Stimulated activated CD4-positive, alpha-beta T cell treated with anti-CD3 and anti-CD28 coated beads, Interleukin-2, amount 100 ng/mL, for 4 hours (primary cell): ENCODE data around the gene HGFAC.
"Not testable (repeated sequence)": the region's sequence is repeated elsewhere in the genome, so short reads cannot be mapped to it uniquely, and the experiment has no call there.

Source experiments
- DNase-seq: peaks from one replicate; pipeline ENCODE4 v3.0.0-alpha.2; 2020; ENCODE audit warnings: low read depth

The HGFAC gene

DNA sequence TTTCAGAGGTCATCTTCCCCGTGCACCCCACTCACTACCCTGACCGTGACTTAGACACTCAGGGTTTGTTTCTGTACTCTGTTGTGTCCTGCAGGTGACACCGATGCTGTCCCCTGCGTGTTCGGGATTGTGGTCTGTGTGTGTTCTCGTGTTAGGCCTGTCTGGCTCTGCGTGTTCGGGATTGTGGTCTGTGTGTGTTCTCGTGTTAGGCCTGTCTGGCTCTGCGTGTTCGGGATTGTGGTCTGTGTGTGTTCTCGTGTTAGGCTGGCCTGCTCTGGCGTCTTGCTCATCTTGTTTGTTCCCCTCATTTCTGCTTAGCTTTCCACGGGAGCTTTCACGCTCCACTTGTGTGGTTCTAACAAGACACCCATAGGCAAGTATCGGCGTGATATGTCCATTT, 30.6 kb upstream of the HGFAC start:
- not testable (repeated sequence) for DNase-seq

DNA sequence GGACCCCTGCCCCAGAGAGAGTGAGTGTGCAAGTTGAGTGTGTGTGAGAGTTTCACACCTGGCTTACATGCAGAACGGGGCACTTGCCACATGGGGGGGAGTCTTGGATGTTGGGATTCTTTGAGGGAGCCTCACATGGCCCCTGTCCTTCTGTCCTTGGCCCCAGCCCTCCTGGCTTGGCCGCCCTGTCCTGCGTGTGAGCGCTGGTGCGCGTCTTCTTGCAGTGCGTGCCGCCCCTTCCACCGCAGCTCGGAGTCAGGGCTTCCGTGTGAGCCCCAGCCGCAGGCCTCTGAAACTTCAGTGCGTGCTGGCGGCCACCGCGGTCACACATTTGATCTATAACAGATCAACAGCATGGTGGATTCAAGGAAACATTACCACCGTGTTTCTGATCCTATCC, 30.1 kb upstream of the HGFAC start:
- no peak for DNase-seq

DNA sequence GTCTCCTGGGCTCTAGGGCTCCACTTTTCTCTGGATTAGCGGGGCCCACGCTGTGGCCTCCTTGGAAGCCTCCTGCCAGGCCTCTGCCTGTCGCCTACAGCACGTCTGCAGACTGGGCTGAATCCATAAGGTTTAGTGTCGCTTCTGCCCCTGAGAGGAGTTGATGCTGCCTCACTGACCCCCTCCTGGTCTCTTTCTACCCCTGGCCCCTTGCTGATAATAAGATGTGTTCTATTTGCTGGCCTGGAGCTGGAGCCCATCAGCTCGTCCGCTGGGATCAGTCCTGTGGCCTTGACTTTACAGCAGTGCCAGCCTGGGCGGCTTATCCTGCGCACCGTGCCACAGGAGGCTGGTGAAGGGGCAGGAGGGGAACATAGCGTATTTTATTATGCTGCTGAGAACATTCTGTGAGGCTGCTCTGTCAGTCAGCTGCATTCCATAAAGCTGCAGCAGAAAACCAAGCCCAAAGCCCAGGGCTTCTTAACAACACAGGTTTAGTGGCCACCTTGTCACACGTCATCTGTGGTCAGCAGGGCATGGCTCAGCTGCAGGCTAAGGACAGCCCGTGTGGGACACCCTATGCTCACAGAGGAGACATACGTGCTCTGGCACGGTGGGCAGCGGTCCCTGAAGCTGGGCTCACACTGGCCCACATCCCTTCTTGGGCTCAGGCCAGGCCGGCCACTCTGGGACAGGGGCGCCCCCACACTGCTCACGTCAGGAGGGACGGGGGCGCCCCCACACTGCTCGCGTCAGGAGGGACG, 29.3 kb upstream of the HGFAC start:
- DNase-seq, result no peak

DNA sequence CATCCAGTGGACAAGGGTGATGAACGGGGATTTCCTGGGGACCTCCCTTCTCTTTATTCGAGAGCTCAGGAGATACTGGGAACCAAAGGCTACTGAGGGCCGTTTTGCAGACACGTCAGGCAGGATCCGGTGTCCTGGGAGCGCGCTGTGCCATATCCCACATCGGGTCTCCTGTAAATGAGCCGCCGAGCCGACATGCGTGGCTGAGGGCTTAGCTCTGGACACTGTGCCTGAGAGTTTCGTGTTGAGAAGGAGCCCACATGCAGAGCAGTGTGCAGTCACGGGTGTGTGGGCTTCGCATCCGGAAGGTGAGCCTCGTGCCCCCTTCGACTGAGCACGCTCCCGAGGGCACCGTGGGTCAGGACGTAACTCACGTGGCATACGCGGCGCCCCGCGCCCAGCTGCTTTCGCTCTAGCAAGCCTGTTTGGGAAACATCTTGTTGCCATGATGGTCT, 28.5 kb upstream of the HGFAC start:
- DNase-seq, result no peak

DNA sequence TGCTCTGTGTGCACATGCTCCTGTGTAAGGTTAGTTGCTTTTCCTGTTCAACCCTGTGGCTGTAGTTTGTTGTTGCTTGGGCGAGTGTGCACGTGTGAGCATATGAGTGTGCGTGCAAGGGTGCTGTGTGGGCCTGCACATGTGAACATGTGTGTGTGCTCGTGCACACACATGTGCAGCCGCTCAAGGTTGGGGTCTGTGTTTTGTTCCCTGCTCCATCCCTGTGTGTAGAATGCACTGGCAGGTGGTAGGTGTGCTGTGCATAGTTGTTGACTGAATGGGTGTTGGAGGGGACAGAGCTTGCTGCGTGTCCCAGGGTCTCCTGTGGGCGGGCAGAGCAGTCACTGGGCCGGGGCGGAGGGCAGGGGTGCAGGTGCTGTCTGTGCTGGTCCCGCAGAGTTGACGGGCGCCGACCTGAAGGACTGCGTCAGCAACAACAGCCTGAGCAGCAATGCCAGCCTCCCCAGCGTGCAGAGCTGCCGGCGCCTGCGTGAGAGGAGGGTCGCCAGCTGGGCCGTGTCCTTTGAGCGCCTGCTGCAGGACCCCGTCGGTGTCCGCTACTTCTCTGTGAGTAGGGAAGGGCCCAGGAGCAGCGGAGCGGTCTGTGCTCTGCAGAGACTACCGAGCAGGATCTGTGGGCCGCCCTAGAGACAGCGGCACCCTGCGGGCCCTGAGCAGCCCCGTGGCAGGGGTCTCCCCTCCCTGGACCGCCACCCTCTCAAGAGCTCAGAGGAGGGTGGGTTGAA, 27.9 kb upstream of the HGFAC start:
- no peak for DNase-seq

DNA sequence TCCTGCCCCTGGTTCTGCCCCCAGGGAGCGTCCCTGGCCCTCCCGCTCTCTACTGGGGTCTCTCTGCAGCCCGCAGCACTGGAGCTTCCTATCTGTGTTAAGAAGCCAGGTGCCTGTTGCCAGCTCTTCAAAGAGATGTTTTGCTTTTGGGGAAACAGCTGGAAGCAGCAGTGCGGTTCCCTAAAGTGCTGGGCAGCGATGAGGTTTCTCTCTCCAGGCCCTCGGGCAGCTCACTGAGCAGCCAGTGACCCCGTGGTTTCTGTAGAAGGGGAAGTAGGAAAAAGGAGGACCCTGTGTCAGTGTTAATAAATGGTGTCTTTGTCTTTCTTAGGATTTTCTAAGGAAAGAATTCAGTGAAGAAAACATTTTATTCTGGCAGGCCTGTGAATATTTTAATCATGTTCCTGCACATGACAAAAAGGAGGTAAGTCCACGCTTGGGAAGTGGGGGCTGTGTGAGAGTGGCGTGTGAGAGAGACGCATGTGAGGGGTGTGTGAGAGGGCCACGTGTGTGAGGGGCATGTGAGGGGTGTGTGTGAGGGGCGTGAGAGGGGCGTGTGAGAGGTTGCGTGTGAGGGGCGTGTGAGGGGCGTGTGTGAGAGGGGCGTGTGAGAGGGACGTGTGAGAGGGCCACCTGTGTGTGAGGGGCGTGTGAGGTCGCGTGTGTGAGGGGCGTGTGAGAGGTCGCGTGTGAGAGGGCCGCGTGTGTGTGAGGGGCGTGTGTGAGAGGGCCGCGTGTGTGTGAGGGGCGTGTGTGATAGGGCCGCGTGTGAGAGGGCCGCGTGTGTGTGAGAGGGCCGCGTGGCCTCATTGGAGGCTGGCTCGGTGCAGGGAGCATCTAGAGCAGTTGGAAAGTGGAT, 27.1 kb upstream of the HGFAC start:
- DNase-seq, result no peak

DNA sequence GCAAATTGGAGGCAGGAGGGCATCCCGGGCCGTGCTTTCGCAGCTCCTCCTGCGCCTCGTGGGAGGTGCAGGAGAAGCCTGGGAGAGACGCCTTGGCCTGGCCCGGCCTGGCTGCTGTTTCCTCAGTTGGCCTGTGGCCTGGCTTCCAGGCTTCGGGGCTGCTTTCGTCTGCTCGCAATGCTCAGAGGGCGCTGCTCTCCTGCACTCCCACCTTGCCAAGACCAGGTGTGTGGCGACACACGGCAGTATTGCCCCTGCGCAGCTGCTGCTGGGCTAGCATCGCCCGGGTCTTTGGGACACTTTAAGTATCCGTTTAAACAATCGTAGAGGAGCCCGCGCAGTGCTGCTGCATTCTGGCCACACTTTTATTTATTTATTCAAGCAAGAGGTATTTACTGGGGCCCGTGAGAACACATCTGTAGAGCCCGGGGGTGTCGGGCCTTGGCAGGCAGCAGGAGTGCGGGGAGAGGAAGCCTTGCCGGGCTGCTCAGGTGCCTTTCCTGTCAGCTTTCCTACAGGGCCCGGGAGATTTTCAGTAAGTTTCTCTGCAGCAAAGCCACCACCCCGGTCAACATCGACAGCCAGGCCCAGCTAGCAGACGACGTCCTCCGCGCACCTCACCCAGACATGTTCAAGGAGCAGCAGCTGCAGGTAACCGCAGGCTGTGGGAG, 26.2 kb upstream of the HGFAC start:
- DNase-seq, result no peak

DNA sequence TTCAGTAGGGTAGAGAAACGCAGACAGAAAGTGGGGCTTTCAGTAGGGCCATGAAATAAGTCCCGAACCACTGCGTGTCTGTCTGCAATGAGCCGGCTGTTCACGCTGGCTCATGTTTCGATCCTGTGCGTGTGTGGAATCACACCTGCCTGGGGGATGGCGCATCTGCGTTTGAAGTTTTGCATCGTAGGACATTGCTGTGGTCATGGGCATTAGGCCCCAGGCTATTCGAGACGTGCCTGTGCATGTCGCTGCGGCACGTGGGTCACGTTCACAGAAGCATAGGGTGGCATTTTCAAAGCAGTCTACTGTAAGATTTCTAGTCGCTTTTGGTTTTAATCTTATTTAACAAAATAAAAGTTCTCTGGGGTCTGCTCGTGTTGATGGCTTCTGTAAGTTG, 25.5 kb upstream of the HGFAC start:
- DNase-seq, result no peak

DNA sequence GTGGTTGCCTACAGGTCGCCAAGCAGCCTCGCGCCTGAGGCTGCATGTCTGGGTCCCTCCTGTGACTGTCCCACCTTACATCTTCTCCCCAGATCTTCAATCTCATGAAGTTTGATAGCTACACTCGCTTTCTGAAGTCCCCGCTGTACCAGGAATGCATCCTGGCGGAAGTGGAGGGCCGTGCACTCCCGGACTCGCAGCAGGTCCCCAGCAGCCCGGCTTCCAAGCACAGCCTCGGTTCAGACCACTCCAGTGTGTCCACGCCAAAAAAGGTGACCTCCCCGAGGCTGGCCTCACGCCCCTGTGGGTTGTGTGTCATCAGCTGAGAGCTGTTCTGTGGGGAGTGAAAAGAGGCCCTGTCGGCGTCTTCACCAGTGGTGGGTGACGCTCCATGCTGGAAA, 24.9 kb upstream of the HGFAC start:
- no peak for DNase-seq

DNA sequence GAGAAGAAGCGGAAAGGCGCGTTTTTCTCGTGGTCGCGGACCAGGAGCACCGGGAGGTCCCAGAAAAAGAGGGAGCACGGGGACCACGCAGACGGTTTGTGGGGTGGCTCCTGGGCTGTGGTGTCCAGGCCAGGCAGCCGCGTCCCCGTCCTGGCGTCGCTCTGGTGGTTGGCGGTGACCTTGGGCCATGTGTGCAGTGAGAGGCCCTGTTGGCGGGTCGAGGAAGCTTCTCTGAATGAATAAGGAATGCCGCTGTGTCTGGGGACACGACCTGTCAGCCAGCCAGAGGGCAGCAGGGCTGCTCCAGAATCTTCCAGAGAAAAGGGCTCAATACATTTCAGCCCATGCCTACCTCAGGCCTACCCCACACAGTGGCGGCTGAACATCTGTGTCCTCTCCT, 24.3 kb upstream of the HGFAC start:
- no peak for DNase-seq

DNA sequence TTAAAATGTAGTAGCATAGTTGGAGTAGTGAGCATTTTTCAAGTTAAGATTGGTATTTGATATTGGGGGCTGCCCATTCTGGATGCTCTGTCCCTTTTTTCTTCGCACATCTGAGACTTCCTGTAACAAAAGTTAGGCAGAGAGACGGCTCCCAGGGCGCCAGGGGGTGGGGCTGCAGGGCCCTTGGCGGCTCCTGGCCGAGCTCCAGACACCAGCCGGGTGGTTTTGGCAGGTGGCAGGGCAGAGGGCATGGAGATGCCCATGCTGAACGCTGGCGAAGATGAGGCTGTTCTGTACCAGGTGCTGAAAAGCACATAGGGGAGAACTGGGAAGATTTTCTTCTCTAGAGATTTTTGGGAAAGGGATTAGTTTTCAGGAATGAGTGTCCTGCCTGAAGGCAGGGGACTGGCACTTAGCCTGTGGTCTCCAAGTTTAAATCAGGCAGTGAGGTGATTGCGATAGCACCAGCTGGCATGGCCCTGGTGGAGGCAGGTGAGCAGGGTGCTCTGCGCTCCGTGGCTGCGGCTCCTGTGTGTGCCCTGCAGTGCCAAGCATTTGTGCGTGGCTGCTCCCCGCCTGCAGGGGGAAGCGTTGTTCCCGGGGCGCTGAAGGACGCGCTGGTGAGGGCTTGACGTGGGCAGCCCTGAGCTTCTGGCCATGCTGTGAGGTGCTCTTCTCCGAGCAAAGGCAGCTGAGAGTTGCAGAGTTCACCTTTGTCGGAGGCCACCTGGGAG, 23.6 kb upstream of the HGFAC start:
- DNase-seq, result no peak

DNA sequence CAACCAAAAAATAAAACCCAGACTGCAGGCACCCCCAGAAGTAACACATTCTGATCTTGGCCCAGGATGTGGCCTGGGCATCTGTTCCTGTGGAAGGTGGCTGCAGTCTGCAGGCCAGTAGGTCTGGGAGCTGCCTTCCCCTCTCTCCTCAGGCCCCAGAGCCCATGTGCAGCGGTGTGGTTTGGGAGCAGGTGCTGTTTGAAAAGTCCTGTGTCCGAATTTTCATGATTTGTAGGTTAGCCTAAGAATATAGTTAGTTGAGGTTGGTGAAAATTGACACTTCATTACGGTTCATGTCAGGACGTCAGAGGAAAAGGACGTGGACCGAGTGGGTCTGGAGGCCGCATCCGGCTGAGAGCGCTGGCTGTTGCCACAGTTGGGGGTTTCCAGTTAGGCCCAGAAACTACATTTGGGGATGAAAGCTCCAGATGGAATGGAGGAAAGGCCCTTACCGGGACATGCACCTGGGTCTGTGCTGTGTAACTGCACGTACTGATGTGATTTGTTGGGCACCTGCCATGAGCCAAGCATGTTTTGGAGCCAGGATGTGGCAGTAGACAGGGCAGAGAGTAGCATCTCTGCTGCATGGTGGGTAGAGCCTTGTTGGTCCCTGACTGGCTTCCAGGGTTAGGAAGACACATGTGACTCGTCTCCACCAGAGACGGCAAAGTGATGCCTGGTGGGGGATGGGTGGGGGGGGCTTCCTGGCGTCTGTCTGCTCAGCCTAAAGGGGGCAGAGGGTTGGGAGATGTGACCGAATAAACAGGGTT, 21.7 kb upstream of the HGFAC start:
- no peak for DNase-seq

DNA sequence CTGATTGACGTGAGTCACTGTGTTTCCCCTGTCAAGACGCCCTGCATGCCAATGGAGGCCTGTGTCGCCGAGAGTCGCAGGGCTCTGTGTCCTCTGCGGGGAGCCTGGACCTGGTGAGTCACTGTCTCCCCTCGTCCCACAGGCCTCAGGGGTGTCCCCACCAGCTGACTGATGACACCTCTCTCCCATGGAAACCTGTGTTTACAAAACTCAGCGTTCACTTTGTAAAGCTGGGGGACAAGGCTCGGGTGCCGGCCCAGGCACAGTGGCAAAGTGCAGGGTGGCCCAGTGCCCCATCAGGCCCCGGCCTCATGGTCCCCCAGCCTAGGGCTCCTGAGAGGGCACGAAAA, 21.2 kb upstream of the HGFAC start:
- no peak for DNase-seq

DNA sequence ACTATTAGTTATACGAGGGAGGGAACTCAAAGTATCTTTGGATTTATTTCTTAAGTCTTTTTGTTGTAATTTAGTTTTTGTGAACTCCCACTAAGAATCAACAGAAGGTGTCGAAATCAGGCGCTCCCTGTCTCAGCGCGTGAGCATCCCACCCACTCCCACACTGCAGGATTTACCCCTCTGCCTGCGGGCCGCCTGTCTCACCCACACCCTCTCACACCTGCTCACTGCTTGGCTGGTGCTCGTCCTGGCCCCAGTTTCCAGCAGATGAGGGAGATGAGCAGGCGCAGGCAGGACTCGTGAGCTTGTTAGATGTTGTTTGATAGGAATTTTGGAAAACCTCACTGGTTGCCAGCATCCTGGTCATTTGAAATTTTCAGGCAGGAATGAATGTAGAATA, 20.8 kb upstream of the HGFAC start:
- DNase-seq, result no peak

DNA sequence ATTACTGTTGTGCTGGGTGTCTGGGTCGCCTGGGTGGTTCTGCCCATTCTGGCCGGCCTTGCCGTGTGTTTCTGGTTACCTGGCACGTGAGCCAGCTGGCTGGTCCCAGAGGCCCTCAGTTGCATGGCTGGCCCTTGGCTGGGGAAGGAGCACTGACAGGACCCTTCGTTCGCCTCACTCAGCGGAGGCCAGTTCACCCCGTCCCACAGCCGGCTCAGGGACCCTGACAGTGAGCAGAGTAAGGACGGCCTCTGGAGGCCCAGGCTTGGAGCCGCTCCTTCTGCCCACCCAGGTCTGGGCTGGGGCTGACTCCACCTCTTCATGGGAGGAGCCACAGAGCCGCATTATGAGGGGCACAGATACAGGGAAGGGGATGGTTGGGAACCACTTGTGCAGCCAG, 20.3 kb upstream of the HGFAC start:
- DNase-seq, result no peak

DNA sequence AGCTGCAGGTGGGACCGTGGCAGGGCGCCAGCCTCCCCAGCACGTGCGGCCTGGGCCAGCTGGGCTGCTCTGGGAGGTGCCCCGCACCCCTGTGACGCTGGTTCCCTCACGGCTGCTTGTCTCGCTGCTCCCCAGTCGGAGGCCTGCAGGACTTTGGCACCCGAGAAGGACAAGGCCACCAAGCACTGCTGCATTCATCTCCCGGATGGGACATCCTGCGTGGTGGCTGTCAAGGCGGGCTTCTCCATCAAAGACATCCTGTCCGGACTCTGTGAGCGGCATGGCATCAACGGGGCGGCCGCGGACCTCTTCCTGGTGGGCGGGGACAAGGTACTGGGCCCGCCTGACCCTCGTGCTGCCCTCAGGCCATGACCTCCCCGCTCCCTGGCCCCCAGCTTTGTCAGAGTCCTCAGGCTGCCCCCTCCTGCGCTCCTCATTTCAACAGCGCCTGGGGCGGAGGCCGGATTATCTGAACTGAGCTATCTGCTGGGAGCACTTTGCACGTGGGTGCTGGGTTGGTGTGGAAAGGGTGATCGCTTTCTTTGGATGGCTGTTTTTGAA, 19.4 kb upstream of the HGFAC start:
- DNase-seq, result no peak

DNA sequence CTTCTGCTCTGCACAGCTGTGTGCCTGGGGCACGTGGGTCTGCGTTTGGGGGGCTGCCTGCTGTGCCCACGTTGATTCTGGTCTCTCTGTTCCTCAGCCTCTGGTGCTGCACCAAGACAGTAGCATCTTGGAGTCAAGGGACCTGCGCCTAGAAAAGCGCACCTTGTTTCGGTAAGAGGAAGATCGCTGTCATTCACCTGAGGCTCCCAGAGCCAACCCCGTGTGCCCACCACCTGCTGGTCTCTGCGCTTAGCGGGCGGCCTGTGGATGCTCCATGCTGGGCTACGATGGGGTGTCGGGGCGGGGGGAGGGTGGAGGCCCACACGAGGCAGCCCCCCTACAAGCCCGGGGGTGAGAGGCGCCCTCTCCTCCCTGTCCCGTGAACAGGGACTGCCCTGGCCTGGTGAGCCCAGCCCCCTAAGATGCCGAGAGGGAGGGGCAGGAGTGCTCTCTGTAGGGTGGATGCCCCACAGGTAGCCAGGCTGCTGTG, 18.9 kb upstream of the HGFAC start:
- DNase-seq, result no peak

DNA sequence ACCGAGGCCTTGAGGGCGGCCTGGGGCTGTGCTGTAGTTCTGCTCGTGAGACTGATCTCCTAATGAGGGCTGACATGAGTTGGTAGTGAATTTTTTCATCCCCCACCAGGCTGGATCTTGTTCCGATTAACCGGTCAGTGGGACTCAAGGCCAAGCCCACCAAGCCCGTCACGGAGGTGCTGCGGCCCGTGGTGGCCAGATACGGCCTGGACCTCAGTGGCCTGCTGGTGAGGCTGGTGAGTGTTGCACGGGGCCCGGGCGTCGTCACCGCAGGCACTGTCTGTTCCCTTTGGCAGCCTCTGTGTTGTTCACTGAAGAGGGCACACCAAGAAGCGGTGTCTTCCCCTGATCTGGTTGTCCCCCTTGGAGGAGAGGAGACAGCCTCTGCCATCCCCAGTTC, 18.4 kb upstream of the HGFAC start:
- DNase-seq, result no peak

DNA sequence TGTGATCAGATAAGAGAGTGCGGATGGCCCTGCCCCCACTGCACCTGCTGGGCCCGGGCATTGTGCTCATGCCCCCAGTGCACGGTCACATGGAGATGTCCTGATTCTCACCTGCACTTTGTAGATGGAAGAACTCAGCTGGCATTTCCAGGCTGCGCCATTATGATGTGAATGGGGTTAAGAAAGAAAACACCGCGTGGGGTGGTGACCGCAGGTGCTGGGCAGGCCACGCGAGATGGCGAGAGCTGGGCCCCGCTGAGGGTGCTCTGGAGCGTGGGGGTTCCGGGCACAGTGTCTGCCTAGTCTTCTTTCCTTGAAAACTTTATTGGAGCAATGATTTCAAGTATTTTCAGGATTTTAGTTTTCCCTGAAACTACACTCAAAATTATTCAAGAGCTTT, 17.8 kb upstream of the HGFAC start:
- no peak for DNase-seq

DNA sequence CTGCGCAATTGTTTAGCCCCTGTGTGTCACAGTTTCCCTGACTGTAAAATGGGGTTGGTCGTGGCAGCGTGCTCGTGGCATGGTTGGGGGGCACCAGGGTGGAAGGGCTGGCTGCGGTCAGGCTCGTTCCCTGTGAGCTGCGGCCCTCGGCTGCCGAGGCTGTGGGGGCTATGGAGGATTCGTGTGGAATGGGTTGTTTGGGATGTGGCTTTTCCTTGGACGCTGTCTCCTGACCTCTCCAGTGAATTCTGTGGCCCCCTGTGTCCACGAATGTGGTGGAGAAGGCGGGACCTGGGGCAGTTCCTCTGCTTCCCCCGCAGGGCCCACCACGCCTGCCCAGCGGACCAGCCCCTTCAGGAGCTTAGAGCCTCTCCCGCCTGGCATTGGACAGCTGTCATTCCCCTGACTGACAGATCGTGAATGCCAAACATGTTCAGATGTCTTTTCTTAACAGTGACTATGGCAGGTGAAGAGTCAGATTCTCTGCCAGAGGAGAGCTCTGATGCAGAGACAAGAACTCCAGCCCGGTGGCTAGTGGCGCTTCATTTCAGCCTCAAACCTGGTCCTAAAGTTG, 17.2 kb upstream of the HGFAC start:
- no peak for DNase-seq
